Esophagus muscularis mucosa (tissue), 4 donors: ENCODE data around the gene ARHGAP15. TPM values are rescaled to one million over a fixed set of nuclear protein-coding genes. Genes with fewer than 3 reads are reported as not detected.

Source experiments
- DNase-seq: peaks from one replicate; pipeline ENCODE4 v3.0.0-alpha.2; 2017; ENCODE audit errors: extremely low spot score
- H3K27ac ChIP-seq, 4 donors: fragments of 200-600 bp; sonication (generic); replicated peaks in 1 of 4; 1 replicate in 3 of 4; 2 replicates in 1 of 4; pipeline ENCODE4 v1.5.1; 2016 to 2019; ENCODE audit warnings: mild to moderate bottlenecking in 1 of 4
- H3K27me3 ChIP-seq, 4 donors: fragments of 200-600 bp; sonication (generic); one replicate each; pipeline versions ENCODE4 v1.5.1 to v1.6.0; 2016 to 2019
- H3K36me3 ChIP-seq, 4 donors: fragments of 200-600 bp; sonication (generic); one replicate each; pipeline ENCODE4 v1.5.1; 2016 to 2019
- H3K4me1 ChIP-seq, 4 donors: fragments of 200-600 bp; sonication (generic); one replicate each; pipeline ENCODE4 v1.5.1; 2016 to 2019
- H3K4me3 ChIP-seq, 4 donors: fragments of 200-600 bp; sonication (generic); 1 replicate in 2 of 4; 2 replicates in 2 of 4; pipeline ENCODE4 v1.5.1; 2016 to 2019; ENCODE audit warnings: mild to moderate bottlenecking in 4 of 4, moderate library complexity in 1 of 4
- H3K9me3 ChIP-seq, 4 donors: fragments of 200-600 bp; sonication (generic); 1 replicate in 3 of 4; 2 replicates in 1 of 4; pipeline ENCODE4 v1.5.1; 2016 to 2019
- CTCF ChIP-seq, 3 experiments: fragments of 200-600 bp in 2 of 3; fragments of 450-650 bp in 1 of 3; sonication (generic) in 2 of 3; IDR thresholded peaks; one replicate each; pipeline ENCODE4 v1.5.1; 2017 to 2019; ENCODE audit warnings: antibody characterized with exemption in 3 of 3, mild to moderate bottlenecking in 2 of 3, moderate library complexity in 1 of 3
- EP300 ChIP-seq: sonication (generic); formaldehyde crosslinking; IDR thresholded peaks from one replicate; pipeline ENCODE4 v1.6.1; 2017; ENCODE audit warnings: antibody characterized with exemption
- POLR2A ChIP-seq: fragments of 450-650 bp; IDR thresholded peaks from one replicate; pipeline ENCODE4 v1.6.1; 2017; ENCODE audit warnings: antibody characterized with exemption, moderate library complexity, mild to moderate bottlenecking, low read depth
- POLR2AphosphoS5 ChIP-seq, 2 donors: sonication (generic); formaldehyde crosslinking; IDR thresholded peaks; one replicate each; pipeline ENCODE4 v1.6.1; 2017; ENCODE audit warnings: antibody characterized with exemption in 2 of 2
- WGBS: methylation state at CpG from one replicate; pipeline ENCODE4 v1.1.5; 2018; 5-methylcytosine and 5-hydroxymethylcytosine counted together
- intact Hi-C: fragments of 100-400 bp; cut with DNase I; formaldehyde crosslinking; loops from one replicate; pipeline ENCODE4 v1.15.1; 2023
- total RNA-seq, 4 donors: library from RNA; depleted of rRNA; stranded (reverse); fragments of >200 nt; gene quantifications; one replicate each; pipeline versions ENCODE4 v1.1.0 to v1.2.1, GENCODE V29; 2016

The ARHGAP15 gene
- total RNA-seq, 4 donors from 2014 or later = 5.4 to 13.3 (median 7.1) TPM

- H3K4me1 ChIP-seq = no peaks in the 10 kb centered on the region
- no peaks in the 10 kb centered on the region for H3K27me3 ChIP-seq
- no peak overlapping the region for H3K4me3 ChIP-seq
- no peak for DNase-seq
- WGBS = 90% methylated on average over 2 of the region's 2 CpGs
- no peak overlapping the region for H3K27ac ChIP-seq
- H3K9me3 ChIP-seq = no peaks in the 10 kb centered on the region
- intact Hi-C loops = loop anchor here (10.0 kb wide), 1 partner anchor 87 kb away; no protein-coding TSS in a partner anchor
- TF ChIP-seq CTCF (IDR thresholded peaks at IDR 0.05) (no peak), EP300 (no peak), POLR2AphosphoS5 (IDR thresholded peaks at IDR 0.05) (no peak), POLR2A (no peak)
- H3K36me3 ChIP-seq = no peaks in the 10 kb centered on the region
Measured at GRCh38 chr2:143251681-143252080, 122.5 kb downstream of the ARHGAP15 start.

- no peaks in the 10 kb centered on the region for H3K27me3 ChIP-seq
- no peaks in the 10 kb centered on the region for H3K4me1 ChIP-seq
- intact Hi-C loops = loop anchor here (10.0 kb wide), 1 partner anchor 88 kb away; no protein-coding TSS in a partner anchor
- TF ChIP-seq POLR2AphosphoS5 (IDR thresholded peaks at IDR 0.05) = no peak
- no peak for TF ChIP-seq EP300
- TF ChIP-seq CTCF (IDR thresholded peaks at IDR 0.05) = no peak
- TF ChIP-seq POLR2A = no peak
- no peaks in the 10 kb centered on the region for H3K36me3 ChIP-seq
- DNase-seq = no peak
- no peaks in the 10 kb centered on the region for H3K9me3 ChIP-seq
- 94% methylated on average over 5 of the region's 5 CpGs for whole genome bisulfite sequencing
- H3K4me3 ChIP-seq = no peak overlapping the region
- H3K27ac ChIP-seq = no peak overlapping the region
Measured at GRCh38 chr2:143252138-143252907, 123.1 kb downstream of the ARHGAP15 start.

- Histone ChIP-seq H3K9me3 (no peaks in the 10 kb centered on the region), H3K27ac (no peak overlapping the region), H3K4me1 (no peaks in the 10 kb centered on the region), H3K27me3 (no peaks in the 10 kb centered on the region), H3K4me3 (no peak overlapping the region), H3K36me3 (no peaks in the 10 kb centered on the region)
- intact Hi-C loops = loop anchor here (10.0 kb wide), 1 partner anchor 89 kb away; no protein-coding TSS in a partner anchor
- DNase-seq = no peak
- WGBS = 75% methylated on average over 1 of the region's 1 CpG
- TF ChIP-seq POLR2A (no peak), CTCF (IDR thresholded peaks at IDR 0.05) (no peak), POLR2AphosphoS5 (IDR thresholded peaks at IDR 0.05) (no peak), EP300 (no peak)
Measured at GRCh38 chr2:143254110-143254509, 124.9 kb downstream of the ARHGAP15 start.

GRCh38 chr2:143255086-143255485 is 125.9 kb downstream of the ARHGAP15 start:
- no peaks in the 10 kb centered on the region for H3K9me3 ChIP-seq
- TF ChIP-seq POLR2AphosphoS5 (IDR thresholded peaks at IDR 0.05) = no peak
- TF ChIP-seq POLR2A = no peak
- TF ChIP-seq EP300 = no peak
- no peak for TF ChIP-seq CTCF (IDR thresholded peaks at IDR 0.05)
- 86% methylated on average over 3 of the region's 3 CpGs for WGBS
- H3K27me3 ChIP-seq = no peaks in the 10 kb centered on the region
- H3K36me3 ChIP-seq = no peaks in the 10 kb centered on the region
- intact Hi-C loops = loop anchor here (10.0 kb wide), 1 partner anchor 90 kb away; no protein-coding TSS in a partner anchor
- H3K27ac ChIP-seq = no peak overlapping the region
- no peak overlapping the region for H3K4me3 ChIP-seq
- no peak for DNase-seq
- no peaks in the 10 kb centered on the region for H3K4me1 ChIP-seq
